ENCODE measurements around the gene WWOX.

Gene WWOX

GRCh38 chr16:78553268-78554039, 454.0 kb downstream of the WWOX start:
- no peak for DNase-seq (ENCODE audit: low read depth)
- H3K4me3 ChIP-seq (ENCODE audit: low read depth, low read length) = no peak overlapping the region
- no peak for TF ChIP-seq CTCF (IDR thresholded peaks at IDR 0.05; ENCODE audit: control insufficient read depth, extremely low read depth, insufficient read depth)

- TF ChIP-seq CTCF (IDR thresholded peaks at IDR 0.05; ENCODE audit: control insufficient read depth, extremely low read depth, insufficient read depth) = no peak
- H3K4me3 ChIP-seq (ENCODE audit: low read depth, low read length) = no peak overlapping the region
- DNase-seq (ENCODE audit: low read depth) = no peak
These were observed 457.0 kb downstream of the WWOX start for GRCh38 chr16:78556421-78556820.

- H3K4me3 ChIP-seq (ENCODE audit: low read depth, low read length) = no peak overlapping the region
- no peak for DNase-seq (ENCODE audit: low read depth)
- no peak for TF ChIP-seq CTCF (IDR thresholded peaks at IDR 0.05; ENCODE audit: control insufficient read depth, extremely low read depth, insufficient read depth)
These were observed 461.5 kb downstream of the WWOX start for GRCh38 chr16:78560997-78561396.

- no peak for TF ChIP-seq CTCF (IDR thresholded peaks at IDR 0.05; ENCODE audit: control insufficient read depth, extremely low read depth, insufficient read depth)
- DNase-seq (ENCODE audit: low read depth) = no peak
- H3K4me3 ChIP-seq (ENCODE audit: low read depth, low read length) = no peak overlapping the region
These were observed 462.7 kb downstream of the WWOX start for GRCh38 chr16:78562111-78562510.

GRCh38 chr16:78562650-78563049, 463.2 kb downstream of the WWOX start:
- no peak for TF ChIP-seq CTCF (IDR thresholded peaks at IDR 0.05; ENCODE audit: control insufficient read depth, extremely low read depth, insufficient read depth)
- H3K4me3 ChIP-seq (ENCODE audit: low read depth, low read length) = no peak overlapping the region
- no peak for DNase-seq (ENCODE audit: low read depth)

- no peak for TF ChIP-seq CTCF (IDR thresholded peaks at IDR 0.05; ENCODE audit: control insufficient read depth, extremely low read depth, insufficient read depth)
- DNase-seq (ENCODE audit: low read depth) = no peak
- H3K4me3 ChIP-seq (ENCODE audit: low read depth, low read length) = no peak overlapping the region
These were observed 464.5 kb downstream of the WWOX start for GRCh38 chr16:78563905-78564304.

Measured in LNCaP clone FGC (cell line).